HepG2 (cell line): ENCODE results near the gene TMEM39B. TPM values are rescaled to one million over a fixed set of nuclear protein-coding genes. Genes with fewer than 3 reads are reported as not detected.
A peak's percentile ranks its signal among the peaks of the same experiment; 100 is the strongest.

Experiments used
- ADNP ChIP-seq: sonication (generic); formaldehyde crosslinking; IDR thresholded peaks from 2 replicates; pipeline ENCODE4 v1.4.0; 2020; ENCODE audit warnings: missing genetic modification reagents
- CBX1 ChIP-seq: IDR thresholded peaks from one replicate; pipeline ENCODE4 v1.6.1; 2016; ENCODE audit warnings: antibody characterized with exemption, low read depth
- CENPBD1 ChIP-seq: sonication (generic); formaldehyde crosslinking; IDR thresholded peaks from 2 replicates; pipeline ENCODE4 v1.8.0; 2022; ENCODE audit warnings: missing genetic modification reagents, low read depth, mild to moderate bottlenecking, borderline replicate concordance
- HMGXB3 ChIP-seq: sonication (generic); formaldehyde crosslinking; IDR thresholded peaks from 2 replicates; pipeline ENCODE4 v1.4.0; 2020; ENCODE audit warnings: missing genetic modification reagents, borderline replicate concordance
- IKZF1 ChIP-seq: fragments of 450-650 bp; IDR thresholded peaks from 2 replicates; pipeline ENCODE4 v1.7.1; 2016
- KAT7 ChIP-seq: IDR thresholded peaks from 2 replicates; pipeline ENCODE4 v1.6.1; 2018; ENCODE audit warnings: borderline replicate concordance, missing compliant biosample characterization
- KAT8 ChIP-seq: IDR thresholded peaks from 2 replicates; pipeline ENCODE4 v1.6.1; 2016; ENCODE audit warnings: missing genetic modification reagents, missing compliant biosample characterization
- KLF11 ChIP-seq: IDR thresholded peaks from 2 replicates; pipeline ENCODE4 v1.6.1; 2016; ENCODE audit warnings: missing compliant biosample characterization
- MAFK ChIP-seq, 2 experiments: IDR thresholded peaks in 1 of 2; conservative IDR thresholded peaks in 1 of 2; 2 replicates each; pipeline ENCODE4 v1.6.1; 2011; ENCODE audit warnings: improper control_type of control experiment in 2 of 2, low read length in 2 of 2
- NR0B2 ChIP-seq: sonication (generic); formaldehyde crosslinking; IDR thresholded peaks from 2 replicates; pipeline ENCODE4 v1.4.0; 2020; ENCODE audit warnings: mild to moderate bottlenecking, missing genetic modification reagents
- SAFB2 ChIP-seq: sonication (generic); formaldehyde crosslinking; IDR thresholded peaks from 2 replicates; pipeline ENCODE4 v1.5.1; 2020; ENCODE audit warnings: missing genetic modification reagents, low read depth, mild to moderate bottlenecking, borderline replicate concordance
- YY1 ChIP-seq: IDR thresholded peaks from 2 replicates; pipeline ENCODE4 v1.6.1; 2011; ENCODE audit warnings: low read length, low read depth, moderate library complexity, mild to moderate bottlenecking; ENCODE audit not compliant: insufficient read depth, insufficient replicate concordance
- ZFP37 ChIP-seq: sonication (generic); formaldehyde crosslinking; IDR thresholded peaks from 2 replicates; pipeline ENCODE4 v1.4.0; 2020; ENCODE audit warnings: missing genetic modification reagents, borderline replicate concordance
- ZNF235 ChIP-seq: sonication (generic); formaldehyde crosslinking; IDR thresholded peaks from 2 replicates; pipeline ENCODE4 v1.8.1; 2023; ENCODE audit warnings: mild to moderate bottlenecking, missing genetic modification reagents, borderline replicate concordance
- ZNF251 ChIP-seq: sonication (generic); formaldehyde crosslinking; IDR thresholded peaks from 2 replicates; pipeline ENCODE4 v1.9.0; 2021; ENCODE audit warnings: mild to moderate bottlenecking, missing genetic modification reagents
- ZNF556 ChIP-seq: sonication (generic); formaldehyde crosslinking; IDR thresholded peaks from 2 replicates; pipeline ENCODE4 v1.4.0; 2020; ENCODE audit warnings: mild to moderate bottlenecking, missing genetic modification reagents, borderline replicate concordance
- ZNF562 ChIP-seq: sonication (generic); formaldehyde crosslinking; IDR thresholded peaks from 2 replicates; pipeline ENCODE4 v1.8.0; 2022; ENCODE audit warnings: missing genetic modification reagents, borderline replicate concordance
- ZNF713 ChIP-seq: sonication (generic); formaldehyde crosslinking; IDR thresholded peaks from 2 replicates; pipeline ENCODE4 v1.4.0; 2020; ENCODE audit warnings: mild to moderate bottlenecking, missing genetic modification reagents
- ZNF777 ChIP-seq: sonication (generic); formaldehyde crosslinking; IDR thresholded peaks from 2 replicates; pipeline ENCODE4 v1.4.0; 2020; ENCODE audit warnings: missing genetic modification reagents
- ZNF782 ChIP-seq: sonication (generic); formaldehyde crosslinking; IDR thresholded peaks from 2 replicates; pipeline ENCODE4 v1.4.0; 2020; ENCODE audit warnings: missing genetic modification reagents, mild to moderate bottlenecking, borderline replicate concordance
- ZNF841 ChIP-seq: sonication (generic); formaldehyde crosslinking; IDR thresholded peaks from 2 replicates; pipeline ENCODE4 v1.8.1; 2023; ENCODE audit warnings: missing genetic modification reagents, borderline replicate concordance
- ZSCAN30 ChIP-seq: sonication (generic); formaldehyde crosslinking; IDR thresholded peaks from 2 replicates; pipeline ENCODE4 v1.5.0; 2020; ENCODE audit warnings: mild to moderate bottlenecking, missing genetic modification reagents
- polyA plus RNA-seq, 8 experiments: library from polyadenylated mRNA; depleted of rRNA in 3 of 8; stranded (reverse) in 7 of 8; unstranded in 1 of 8; fragments of >200 nt; fragmentation: Illumina TruSeq in 4 of 8; extraction: Trizol in 4 of 8; gene quantifications; 2 replicates each; pipeline versions ENCODE4 v1.2.1 to v1.2.3, GENCODE V29; 2011 to 2016; ENCODE audit warnings: low read depth in 4 of 8, missing spikeins in 1 of 8, mixed read lengths in 1 of 8; ENCODE audit not compliant: insufficient read depth in 1 of 8
- total RNA-seq, 5 experiments: library from RNA; depleted of rRNA; stranded (reverse); fragments of >200 nt; fragmentation: Illumina TruSeq; extraction: Trizol; gene quantifications; 2 replicates each; pipeline ENCODE4 v1.2.3, GENCODE V29; 2016; ENCODE audit warnings: low read depth in 1 of 5
- TF ChIP-seq, protein P1 (sequence below): fragments of 450-650 bp; IDR thresholded peaks from 2 replicates; pipeline ENCODE4 v1.6.1; 2017; ENCODE audit warnings: mild to moderate bottlenecking

TMEM39B gene
- total and polyA plus RNA-seq, 2 of the 13 experiments (the other 11 are each of a cell fraction or from before 2014, with no cell fraction given) = 4.9 to 10.4 TPM

GRCh38 chr1:32072622-32073298, at the start of gene TMEM39B (continued):
- TF ChIP-seq, protein P1, sequence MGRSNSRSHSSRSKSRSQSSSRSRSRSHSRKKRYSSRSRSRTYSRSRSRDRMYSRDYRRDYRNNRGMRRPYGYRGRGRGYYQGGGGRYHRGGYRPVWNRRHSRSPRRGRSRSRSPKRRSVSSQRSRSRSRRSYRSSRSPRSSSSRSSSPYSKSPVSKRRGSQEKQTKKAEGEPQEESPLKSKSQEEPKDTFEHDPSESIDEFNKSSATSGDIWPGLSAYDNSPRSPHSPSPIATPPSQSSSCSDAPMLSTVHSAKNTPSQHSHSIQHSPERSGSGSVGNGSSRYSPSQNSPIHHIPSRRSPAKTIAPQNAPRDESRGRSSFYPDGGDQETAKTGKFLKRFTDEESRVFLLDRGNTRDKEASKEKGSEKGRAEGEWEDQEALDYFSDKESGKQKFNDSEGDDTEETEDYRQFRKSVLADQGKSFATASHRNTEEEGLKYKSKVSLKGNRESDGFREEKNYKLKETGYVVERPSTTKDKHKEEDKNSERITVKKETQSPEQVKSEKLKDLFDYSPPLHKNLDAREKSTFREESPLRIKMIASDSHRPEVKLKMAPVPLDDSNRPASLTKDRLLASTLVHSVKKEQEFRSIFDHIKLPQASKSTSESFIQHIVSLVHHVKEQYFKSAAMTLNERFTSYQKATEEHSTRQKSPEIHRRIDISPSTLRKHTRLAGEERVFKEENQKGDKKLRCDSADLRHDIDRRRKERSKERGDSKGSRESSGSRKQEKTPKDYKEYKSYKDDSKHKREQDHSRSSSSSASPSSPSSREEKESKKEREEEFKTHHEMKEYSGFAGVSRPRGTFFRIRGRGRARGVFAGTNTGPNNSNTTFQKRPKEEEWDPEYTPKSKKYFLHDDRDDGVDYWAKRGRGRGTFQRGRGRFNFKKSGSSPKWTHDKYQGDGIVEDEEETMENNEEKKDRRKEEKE = no peak
- no peak for TF ChIP-seq ZNF777
- TF ChIP-seq ZFP37 (CRISPR knock-in tag) = no peak
- TF ChIP-seq ZNF556 (CRISPR knock-in tag) = no peak
- no peak for TF ChIP-seq MAFK (conservative IDR thresholded peaks at IDR 0.05 in 1 of 2, IDR thresholded peaks at IDR 0.05 in 1 of 2; ENCODE audit: low read length in 2 of 2)
- TF ChIP-seq ADNP = no peak
- TF ChIP-seq ZNF235 = no peak
- peak; percentile 44; the same call in 1 of the 2 replicates for TF ChIP-seq KAT7
- TF ChIP-seq ZNF562 (CRISPR knock-in tag) = no peak
- no peak for TF ChIP-seq ZNF713
- TF ChIP-seq IKZF1 = no peak
- peak; percentile 89 for TF ChIP-seq YY1
- TF ChIP-seq ZSCAN30 (CRISPR knock-in tag) = 0 out of 2 replicates have a peak, but pooled peaks have one; percentile 36
- TF ChIP-seq CENPBD1 (CRISPR knock-in tag) = no peak
- peak; percentile 52 for TF ChIP-seq CBX1
- 0 out of 2 replicates have a peak, but pooled peaks have one; percentile 19 for TF ChIP-seq NR0B2 (CRISPR knock-in tag)
- TF ChIP-seq ZNF841 (CRISPR knock-in tag) = no peak
- TF ChIP-seq ZNF251 (CRISPR knock-in tag) = no peak
- TF ChIP-seq ZNF782 (CRISPR knock-in tag) = peak; percentile 75
- peak; percentile 55; the same call in 1 of the 2 replicates for TF ChIP-seq KAT8 (CRISPR knock-in tag)
- no peak for TF ChIP-seq KLF11 (CRISPR knock-in tag)
- no peak for TF ChIP-seq HMGXB3 (CRISPR knock-in tag)
- no peak for TF ChIP-seq SAFB2 (CRISPR knock-in tag)
